HG02970 (cell line): Measurements from ENCODE around the gene RABIF.
"Not testable (repeated sequence)": the region's sequence is repeated elsewhere in the genome, so short reads cannot be mapped to it uniquely, and the experiment has no call there.

Experiments used
- ATAC-seq: cut with Tn5 transposase; IDR thresholded peaks from one replicate; pipeline ENCODE4 v1.9.1; 2021; ENCODE audit warnings: mild to moderate bottlenecking, moderate library complexity, moderate number of reproducible peaks; ENCODE audit not compliant: unreplicated experiment, low FRiP score

RABIF gene

GRCh38 chr1:202836623-202837403 lies 52.1 kb downstream of the RABIF start:
- no peak for ATAC-seq

GRCh38 chr1:202835548-202836072 lies 53.3 kb downstream of the RABIF start:
- ATAC-seq = no peak

GRCh38 chr1:202834771-202835547 lies 54.0 kb downstream of the RABIF start:
- no peak for ATAC-seq

GRCh38 chr1:202831906-202832305 lies 57.0 kb downstream of the RABIF start:
- ATAC-seq = no peak

GRCh38 chr1:202829223-202829622 lies 59.7 kb downstream of the RABIF start:
- not testable (repeated sequence) for ATAC-seq
